HG02981 (cell line): ENCODE measurements around the gene KMT2B.

Experiments
- ATAC-seq: cut with Tn5 transposase; IDR thresholded peaks from one replicate; pipeline ENCODE4 v1.9.1; 2021; ENCODE audit warnings: mild to moderate bottlenecking, moderate library complexity; ENCODE audit not compliant: unreplicated experiment

The KMT2B gene

GRCh38 chr19:35740423-35741202, 22.8 kb downstream of the KMT2B start:
- ATAC-seq = peak; percentile 54

- no peak for ATAC-seq
Measured at GRCh38 chr19:35741203-35741515, 23.4 kb downstream of the KMT2B start.

- no peak for ATAC-seq
Measured at GRCh38 chr19:35742121-35742724, 24.4 kb downstream of the KMT2B start, which contains the start of gene IGFLR1. TSS of gene IGFLR1 (minus strand) at chr19:35742452. CDS start at chr19:35741180, 1,272 bp downstream.

- ATAC-seq = no peak
Measured at GRCh38 chr19:35743640-35744429, 26.0 kb downstream of the KMT2B start.

GRCh38 chr19:35744430-35745327, 26.9 kb downstream of the KMT2B start:
- peak; percentile 33 for ATAC-seq

GRCh38 chr19:35745328-35746086, 27.7 kb downstream of the KMT2B start, which contains the start of the genes PSENEN and U2AF1L4:
TSS of gene PSENEN (plus strand) at chr19:35745651. CDS start at chr19:35745931, 280 bp downstream.
TSS of gene U2AF1L4 (minus strand) at chr19:35745418. CDS start at chr19:35745391, 27 bp downstream.
- ATAC-seq = peak; percentile 37

- ATAC-seq = no peak
Measured at GRCh38 chr19:35746087-35746462, 28.3 kb downstream of the KMT2B start.

- ATAC-seq = no peak
Measured at GRCh38 chr19:35746531-35746930, 28.7 kb downstream of the KMT2B start.

GRCh38 chr19:35748106-35749020, 30.6 kb downstream of the KMT2B start, which contains the start of gene LIN37:
TSS of gene LIN37 (plus strand) at chr19:35748576. CDS start at chr19:35748725, 149 bp downstream.
- ATAC-seq = peak; percentile 62

GRCh38 chr19:35750167-35750566, 32.4 kb downstream of the KMT2B start:
- ATAC-seq = no peak

GRCh38 chr19:35751839-35752745, 34.3 kb downstream of the KMT2B start:
- ATAC-seq = no peak

GRCh38 chr19:35752746-35753350, 35.0 kb downstream of the KMT2B start:
- ATAC-seq = no peak

- no peak for ATAC-seq
Measured at GRCh38 chr19:35753634-35754369, 36.0 kb downstream of the KMT2B start.

- ATAC-seq = no peak
Measured at GRCh38 chr19:35754370-35755130, 36.7 kb downstream of the KMT2B start.

GRCh38 chr19:35755131-35755549, 37.3 kb downstream of the KMT2B start:
- ATAC-seq = no peak
